GM04504 (cell line): ENCODE measurements around the gene PCBP3.
"Not testable (repeated sequence)": the region's sequence is repeated elsewhere in the genome, so short reads cannot be mapped to it uniquely, and the experiment has no call there.

Source experiments
- DNase-seq: peaks from one replicate; pipeline ENCODE4 v3.0.0-alpha.2; 2012; ENCODE audit warnings: low read depth

The PCBP3 gene

GRCh38 chr21:45876381-45877170 lies 233.1 kb downstream of the PCBP3 start:
- DNase-seq: no peak

DNA sequence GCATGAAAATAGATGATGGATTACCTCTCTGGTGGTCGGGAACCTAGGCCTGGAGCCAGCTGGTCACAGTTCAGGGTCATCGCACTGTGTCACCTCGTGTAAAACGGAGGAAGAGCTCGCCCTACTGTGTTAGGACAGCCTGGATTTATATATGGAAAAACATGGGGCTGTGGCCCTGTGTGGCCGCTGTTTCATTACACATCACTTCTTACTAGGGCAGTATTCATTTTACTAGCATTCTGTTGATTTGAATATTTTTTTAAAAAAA lies 233.6 kb downstream of the PCBP3 start:
- DNase-seq: no peak

DNA sequence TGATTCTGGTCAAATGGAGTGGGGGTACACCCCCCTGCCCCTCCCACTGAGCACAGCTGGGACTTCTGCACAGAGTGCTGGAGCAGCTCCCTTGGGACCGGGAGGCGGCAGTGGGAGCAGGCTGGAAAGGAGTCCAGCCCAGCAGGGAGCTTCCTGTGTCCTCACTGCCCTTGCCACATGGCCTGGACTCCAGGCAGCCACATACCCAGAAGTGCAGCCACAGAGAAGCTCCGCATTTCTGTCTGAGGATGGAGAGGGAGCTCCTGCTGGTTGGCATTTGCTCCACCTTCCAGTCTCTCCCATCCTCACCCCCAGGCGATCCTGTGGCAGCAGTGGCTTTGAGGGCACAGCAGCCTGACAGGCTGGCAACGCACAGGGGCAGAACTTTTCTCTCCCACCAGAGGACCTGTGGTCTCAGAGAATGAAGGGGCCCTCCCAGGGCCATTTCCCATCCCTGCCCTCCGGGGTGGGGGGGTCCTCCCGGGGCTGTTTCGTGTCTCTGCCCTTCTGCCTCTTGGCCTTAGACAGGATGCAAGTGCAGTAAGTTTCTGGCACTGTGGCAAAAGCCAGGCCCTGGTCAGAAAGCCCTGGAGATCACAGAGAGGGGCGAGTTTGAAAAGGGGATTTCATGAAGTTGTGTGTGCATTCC lies 234.4 kb downstream of the PCBP3 start:
- no peak for DNase-seq

GRCh38 chr21:45880097-45881068 lies 236.9 kb downstream of the PCBP3 start:
- DNase-seq: peak; percentile 69

- no peak for DNase-seq
Observed at GRCh38 chr21:45882645-45883044, 239.1 kb downstream of the PCBP3 start.

- no peak for DNase-seq
Observed at GRCh38 chr21:45883090-45883489, 239.6 kb downstream of the PCBP3 start.

GRCh38 chr21:45885597-45885929 lies 242.0 kb downstream of the PCBP3 start:
- DNase-seq: no peak

DNA sequence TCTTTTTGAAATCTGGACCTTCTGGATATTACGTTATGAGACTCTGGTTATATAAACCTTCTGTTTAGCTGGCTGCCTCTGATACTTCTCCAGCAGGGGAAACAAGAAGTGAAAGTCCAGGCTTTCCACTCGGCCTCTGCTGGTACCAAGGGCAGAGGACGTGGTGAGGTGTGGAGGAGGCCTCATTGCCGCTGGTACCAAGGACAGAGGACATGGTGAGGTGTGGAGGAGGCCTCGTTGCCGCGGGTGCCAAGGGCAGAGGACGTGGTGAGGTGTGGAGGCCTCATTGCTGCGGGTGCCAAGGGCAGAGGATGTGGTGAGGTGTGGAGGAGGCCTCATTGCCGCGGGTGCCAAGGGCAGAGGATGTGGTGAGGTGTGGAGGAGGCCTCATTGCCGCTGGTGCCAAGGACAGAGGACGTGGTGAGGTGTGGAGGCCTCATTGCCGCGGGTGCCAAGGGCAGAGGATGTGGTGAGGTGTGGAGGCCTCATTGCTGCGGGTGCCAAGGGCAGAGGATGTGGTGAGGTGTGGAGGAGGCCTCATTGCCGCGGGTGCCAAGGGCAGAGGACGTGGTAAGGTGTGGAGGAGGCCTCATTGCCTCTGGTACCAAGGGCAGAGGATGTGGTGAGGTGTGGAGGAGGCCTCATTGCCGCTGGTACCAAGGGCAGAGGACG lies 242.5 kb downstream of the PCBP3 start:
- not testable (repeated sequence) for DNase-seq

DNA sequence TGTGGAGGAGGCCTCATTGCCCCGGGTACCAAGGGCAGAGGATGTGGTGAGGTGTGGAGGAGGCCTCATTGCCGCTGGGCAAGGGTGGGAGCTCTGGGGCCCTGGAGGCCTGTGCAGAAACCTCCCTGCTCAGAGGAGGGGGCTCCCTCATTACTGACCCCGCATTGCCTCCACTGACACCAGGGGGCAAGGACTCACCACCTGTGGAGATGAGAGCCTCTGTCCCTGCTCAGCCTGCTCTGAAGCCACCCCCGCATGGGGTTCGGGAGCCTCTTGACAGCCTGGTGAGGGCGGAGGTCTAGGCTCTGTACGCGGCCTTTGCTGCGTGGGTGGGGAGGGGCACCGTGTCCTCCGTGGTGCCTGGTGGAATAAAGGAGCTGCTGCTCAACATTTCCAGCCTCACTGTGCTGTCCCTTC lies 243.1 kb downstream of the PCBP3 start:
- no peak for DNase-seq

DNA sequence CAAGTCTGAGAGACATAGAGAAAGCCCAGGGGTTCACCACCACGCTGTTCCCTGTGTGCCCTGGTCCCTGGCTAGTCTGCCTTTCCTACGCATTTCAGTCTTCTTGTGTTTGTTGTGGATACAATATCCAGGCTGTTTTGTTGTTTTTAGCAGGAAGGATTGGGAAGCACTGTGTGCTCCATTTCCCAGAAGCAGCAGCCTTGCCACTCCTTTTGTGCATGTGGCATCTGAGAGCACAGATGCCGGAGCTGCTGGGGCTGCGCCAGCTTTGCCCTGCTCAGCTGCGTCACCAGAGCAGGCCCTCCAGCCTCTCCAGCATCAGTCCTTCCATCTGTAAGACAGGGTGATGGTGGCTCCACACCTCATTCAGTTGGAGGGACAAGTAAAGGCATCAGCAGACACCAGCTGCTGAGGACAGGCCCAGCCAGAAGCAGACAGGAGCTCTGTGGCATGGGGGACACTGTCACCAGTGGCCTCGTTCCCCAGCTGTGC lies 243.6 kb downstream of the PCBP3 start:
- no peak for DNase-seq

DNA sequence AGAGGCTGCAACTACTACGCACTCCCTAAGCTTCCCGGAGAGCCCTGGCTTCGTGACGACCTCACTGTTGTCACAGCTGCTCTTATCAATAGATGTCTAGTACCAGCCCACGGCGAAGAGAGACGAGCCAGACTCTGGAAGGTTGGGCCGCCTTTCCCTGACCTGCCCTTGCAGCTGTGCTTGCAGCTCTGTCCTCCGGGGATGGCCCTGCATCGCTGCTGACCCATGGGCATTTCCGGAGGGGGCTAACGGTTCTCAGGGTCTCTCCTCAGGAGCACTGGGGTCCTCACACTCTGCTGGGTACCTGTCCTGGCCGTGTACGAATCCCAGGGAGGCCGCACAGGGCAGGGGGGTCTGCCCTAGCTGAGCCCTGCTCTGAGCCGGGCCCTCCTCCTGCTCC lies 244.3 kb downstream of the PCBP3 start:
- DNase-seq: no peak

DNA sequence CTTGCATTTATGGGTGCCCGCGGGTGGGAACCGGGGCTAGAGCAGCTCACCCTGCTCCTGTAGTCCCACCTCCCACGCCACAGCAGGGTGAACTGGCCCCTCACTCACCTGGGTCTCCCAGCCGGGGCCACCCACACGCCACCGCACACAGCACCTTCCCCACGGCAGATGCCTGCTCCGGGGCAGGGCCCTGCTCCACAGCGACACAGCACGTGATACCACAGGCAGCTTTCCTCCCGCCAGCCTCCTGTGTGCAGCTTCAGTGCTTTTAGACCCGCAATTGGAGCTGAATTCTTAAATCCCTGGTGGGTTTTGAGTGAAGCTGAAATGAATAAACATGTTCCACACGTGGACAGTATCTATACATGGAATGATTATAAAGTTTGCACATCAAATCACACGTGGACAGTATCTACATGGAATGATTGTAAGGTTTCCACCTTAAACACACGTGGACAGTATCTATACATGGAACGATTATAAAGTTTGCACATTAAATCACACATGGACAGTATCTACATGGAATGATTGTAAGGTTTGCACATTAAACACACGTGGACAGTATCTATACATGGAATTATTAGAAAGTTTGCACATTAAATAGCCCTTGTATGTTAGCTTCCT lies 245.0 kb downstream of the PCBP3 start:
- no peak for DNase-seq

DNA sequence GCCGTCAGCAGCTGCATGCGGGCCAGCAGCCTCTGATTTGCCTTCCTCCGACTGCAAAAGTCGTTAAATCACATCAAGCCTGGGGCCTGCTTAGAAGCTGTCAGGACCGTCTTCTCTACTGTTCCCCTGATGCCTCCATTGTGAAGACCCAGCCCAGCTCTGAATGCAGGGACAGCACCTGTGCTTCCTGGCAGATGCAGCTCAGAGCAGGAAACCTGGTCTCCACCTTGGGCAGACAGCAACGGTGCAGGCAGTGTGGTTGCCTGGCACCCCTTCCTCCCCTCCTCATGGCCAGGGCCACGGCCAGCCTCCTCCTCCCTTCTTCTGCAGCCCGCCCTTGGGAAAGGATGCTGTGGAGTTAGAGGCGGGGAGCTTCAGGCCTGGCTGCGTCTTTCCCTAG lies 245.7 kb downstream of the PCBP3 start:
- DNase-seq: no peak

DNA sequence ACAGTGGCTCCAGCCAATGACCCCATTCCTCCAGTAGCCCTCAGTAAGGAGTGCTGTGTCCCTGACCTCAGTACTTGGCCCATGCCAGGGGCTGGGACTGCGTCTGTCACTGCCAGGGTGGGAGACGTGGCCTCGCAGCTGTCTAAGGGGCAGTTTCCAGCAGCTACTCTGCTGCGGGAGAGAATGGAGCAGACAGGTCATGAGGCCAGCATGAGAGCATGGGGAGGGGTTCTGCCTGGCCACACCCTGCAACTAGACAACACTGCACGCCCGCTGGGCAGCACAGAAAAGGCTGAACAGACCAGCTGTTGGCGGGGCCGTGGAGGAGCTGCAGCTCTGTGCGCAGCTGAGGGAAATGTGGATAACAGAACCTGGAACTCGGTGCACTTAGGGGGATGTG lies 246.4 kb downstream of the PCBP3 start:
- DNase-seq: no peak

DNA sequence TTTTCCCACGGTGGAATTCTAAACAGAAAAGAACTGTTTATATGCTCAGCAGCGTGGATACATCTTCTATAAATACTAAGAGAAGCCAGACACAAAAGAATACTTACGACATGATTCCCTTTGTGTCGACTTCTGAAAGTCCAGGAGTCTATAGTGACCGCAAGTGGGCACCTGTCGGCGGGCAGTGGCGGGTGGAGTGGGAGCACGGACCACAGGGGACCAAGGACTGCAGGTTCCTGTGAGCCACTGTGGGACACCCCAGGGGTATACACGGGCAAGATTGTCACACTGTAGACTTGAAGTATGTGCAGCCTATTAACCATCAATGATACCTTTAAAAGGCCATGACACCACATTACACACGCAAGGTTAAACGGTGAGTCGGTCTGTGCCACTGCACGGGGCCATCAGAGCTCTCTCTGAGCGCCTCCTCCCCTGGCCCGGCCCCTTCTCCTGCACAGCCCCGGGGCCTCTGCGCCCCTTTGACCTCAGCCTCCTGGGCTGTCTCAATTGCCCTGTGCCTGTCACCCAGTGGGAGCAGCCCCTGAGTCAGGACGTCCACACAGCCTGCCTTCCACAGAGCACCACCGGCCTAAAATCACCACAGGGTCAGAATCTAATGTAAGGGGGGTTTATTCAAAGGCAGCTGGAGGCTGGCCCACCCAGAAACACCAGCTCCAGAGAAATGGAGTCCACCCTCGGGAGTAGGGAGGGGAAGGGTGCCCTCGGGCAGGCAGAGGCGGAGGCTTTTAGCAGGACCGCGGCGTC lies 248.0 kb downstream of the PCBP3 start:
- no peak for DNase-seq

- no peak for DNase-seq
Observed at GRCh38 chr21:45892156-45892915, 248.8 kb downstream of the PCBP3 start.

- no peak for DNase-seq
Observed at GRCh38 chr21:45892916-45893739, 249.6 kb downstream of the PCBP3 start.

- DNase-seq: no peak
Observed at GRCh38 chr21:45893740-45894449, 250.4 kb downstream of the PCBP3 start.

DNA sequence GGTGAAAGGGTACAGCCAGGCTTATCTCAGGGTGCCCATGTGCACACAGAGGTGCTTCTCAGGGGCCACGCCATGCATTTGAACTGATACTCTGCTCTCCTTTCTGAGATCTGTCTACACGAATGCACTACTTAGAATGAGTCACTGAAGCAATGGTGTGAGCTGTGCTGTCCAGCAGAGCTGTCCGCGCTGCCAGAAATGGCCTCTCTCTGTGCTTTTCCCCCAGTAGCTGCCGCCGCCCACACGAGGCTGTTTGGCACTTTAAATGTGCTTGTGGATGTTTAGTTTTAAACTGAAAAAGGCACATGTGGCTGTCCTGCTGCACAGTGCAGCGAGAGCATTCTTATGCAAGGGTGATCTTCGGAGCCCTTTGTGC lies 250.9 kb downstream of the PCBP3 start:
- DNase-seq: peak; percentile 52
